ENCODE data around the gene MYO18B.

Gene MYO18B

GRCh38 chr22:26008587-26008986 is 266.6 kb downstream of the MYO18B start:
- no peaks in the 10 kb centered on the region for H3K36me3 Mint-ChIP-seq
- H3K4me3 Mint-ChIP-seq: no peak overlapping the region
- H3K9me3 Mint-ChIP-seq (ENCODE audit: low read depth): no peaks in the 10 kb centered on the region
- no peak overlapping the region for H3K27ac Mint-ChIP-seq
- H3K27me3 Mint-ChIP-seq: peaks cover 11% of the 10 kb centered on the region
- no peaks in the 10 kb centered on the region for H3K4me1 Mint-ChIP-seq (ENCODE audit: low read depth)

- peaks cover 2% of the 10 kb centered on the region for H3K36me3 Mint-ChIP-seq
- H3K4me3 Mint-ChIP-seq: no peak overlapping the region
- H3K4me1 Mint-ChIP-seq (ENCODE audit: low read depth): no peaks in the 10 kb centered on the region
- no peaks in the 10 kb centered on the region for H3K9me3 Mint-ChIP-seq (ENCODE audit: low read depth)
- H3K27ac Mint-ChIP-seq: no peak overlapping the region
- H3K27me3 Mint-ChIP-seq: peaks cover 16% of the 10 kb centered on the region
Measured at GRCh38 chr22:26016916-26017315, 274.9 kb downstream of the MYO18B start.

GRCh38 chr22:26017932-26018331 is 275.9 kb downstream of the MYO18B start:
- peaks cover under 1% of the 10 kb centered on the region for H3K9me3 Mint-ChIP-seq (ENCODE audit: low read depth)
- H3K27ac Mint-ChIP-seq: no peak overlapping the region
- H3K36me3 Mint-ChIP-seq: peaks cover 2% of the 10 kb centered on the region
- no peak overlapping the region for H3K4me3 Mint-ChIP-seq
- peaks cover 15% of the 10 kb centered on the region for H3K27me3 Mint-ChIP-seq
- no peaks in the 10 kb centered on the region for H3K4me1 Mint-ChIP-seq (ENCODE audit: low read depth)

- Mint-ChIP-seq H3K27ac (no peak overlapping the region), H3K36me3 (peaks cover 2% of the 10 kb centered on the region), H3K27me3 (peaks cover 16% of the 10 kb centered on the region), H3K9me3 (ENCODE audit: low read depth) (peaks cover 4% of the 10 kb centered on the region), H3K4me3 (no peak overlapping the region), H3K4me1 (ENCODE audit: low read depth) (no peaks in the 10 kb centered on the region)
Measured at GRCh38 chr22:26019596-26019995, 277.6 kb downstream of the MYO18B start.

GRCh38 chr22:26021516-26021915 is 279.5 kb downstream of the MYO18B start:
- peaks cover 2% of the 10 kb centered on the region for H3K36me3 Mint-ChIP-seq
- H3K9me3 Mint-ChIP-seq (ENCODE audit: low read depth): peaks cover 4% of the 10 kb centered on the region
- H3K4me3 Mint-ChIP-seq: no peak overlapping the region
- H3K4me1 Mint-ChIP-seq (ENCODE audit: low read depth): no peaks in the 10 kb centered on the region
- H3K27me3 Mint-ChIP-seq: peaks cover 16% of the 10 kb centered on the region
- H3K27ac Mint-ChIP-seq: no peak overlapping the region

GRCh38 chr22:26023104-26023775 is 281.3 kb downstream of the MYO18B start:
- no peak overlapping the region for H3K4me3 Mint-ChIP-seq
- H3K36me3 Mint-ChIP-seq: no peaks in the 10 kb centered on the region
- H3K27me3 Mint-ChIP-seq: peaks cover 16% of the 10 kb centered on the region
- peaks cover 4% of the 10 kb centered on the region for H3K9me3 Mint-ChIP-seq (ENCODE audit: low read depth)
- no peak overlapping the region for H3K27ac Mint-ChIP-seq
- H3K4me1 Mint-ChIP-seq (ENCODE audit: low read depth): no peaks in the 10 kb centered on the region

GRCh38 chr22:26025626-26026025 is 283.6 kb downstream of the MYO18B start:
- H3K27me3 Mint-ChIP-seq: peaks cover 3% of the 10 kb centered on the region
- H3K4me1 Mint-ChIP-seq (ENCODE audit: low read depth): no peaks in the 10 kb centered on the region
- no peaks in the 10 kb centered on the region for H3K36me3 Mint-ChIP-seq
- H3K4me3 Mint-ChIP-seq: no peak overlapping the region
- no peak overlapping the region for H3K27ac Mint-ChIP-seq
- peaks cover 4% of the 10 kb centered on the region for H3K9me3 Mint-ChIP-seq (ENCODE audit: low read depth)

- Mint-ChIP-seq H3K9me3 (ENCODE audit: low read depth) (peaks cover 4% of the 10 kb centered on the region), H3K27ac (no peak overlapping the region), H3K27me3 (peaks cover 3% of the 10 kb centered on the region), H3K36me3 (no peaks in the 10 kb centered on the region), H3K4me3 (no peak overlapping the region), H3K4me1 (ENCODE audit: low read depth) (no peaks in the 10 kb centered on the region)
Measured at GRCh38 chr22:26027341-26027740, 285.4 kb downstream of the MYO18B start.

- H3K36me3 Mint-ChIP-seq: no peaks in the 10 kb centered on the region
- no peaks in the 10 kb centered on the region for H3K4me1 Mint-ChIP-seq (ENCODE audit: low read depth)
- H3K4me3 Mint-ChIP-seq: no peak overlapping the region
- H3K27ac Mint-ChIP-seq: no peak overlapping the region
- no peaks in the 10 kb centered on the region for H3K9me3 Mint-ChIP-seq (ENCODE audit: low read depth)
- H3K27me3 Mint-ChIP-seq: peaks cover 2% of the 10 kb centered on the region
Measured at GRCh38 chr22:26031641-26032040, 289.7 kb downstream of the MYO18B start.

- no peaks in the 10 kb centered on the region for H3K9me3 Mint-ChIP-seq (ENCODE audit: low read depth)
- no peak overlapping the region for H3K4me3 Mint-ChIP-seq
- no peaks in the 10 kb centered on the region for H3K4me1 Mint-ChIP-seq (ENCODE audit: low read depth)
- H3K27ac Mint-ChIP-seq: no peak overlapping the region
- H3K27me3 Mint-ChIP-seq: peaks cover 2% of the 10 kb centered on the region
- H3K36me3 Mint-ChIP-seq: no peaks in the 10 kb centered on the region
Measured at GRCh38 chr22:26033071-26033470, 291.1 kb downstream of the MYO18B start.

GRCh38 chr22:26033586-26033985 is 291.6 kb downstream of the MYO18B start:
- H3K9me3 Mint-ChIP-seq (ENCODE audit: low read depth): no peaks in the 10 kb centered on the region
- no peaks in the 10 kb centered on the region for H3K4me1 Mint-ChIP-seq (ENCODE audit: low read depth)
- H3K36me3 Mint-ChIP-seq: no peaks in the 10 kb centered on the region
- H3K27me3 Mint-ChIP-seq: peaks cover 2% of the 10 kb centered on the region
- no peak overlapping the region for H3K4me3 Mint-ChIP-seq
- no peak overlapping the region for H3K27ac Mint-ChIP-seq

GRCh38 chr22:26035523-26035922 is 293.5 kb downstream of the MYO18B start:
- no peaks in the 10 kb centered on the region for H3K4me1 Mint-ChIP-seq (ENCODE audit: low read depth)
- no peak overlapping the region for H3K27ac Mint-ChIP-seq
- H3K27me3 Mint-ChIP-seq: peaks cover 6% of the 10 kb centered on the region
- no peaks in the 10 kb centered on the region for H3K9me3 Mint-ChIP-seq (ENCODE audit: low read depth)
- H3K36me3 Mint-ChIP-seq: no peaks in the 10 kb centered on the region
- no peak overlapping the region for H3K4me3 Mint-ChIP-seq

GRCh38 chr22:26038365-26038764 is 296.4 kb downstream of the MYO18B start:
- H3K27ac Mint-ChIP-seq: no peak overlapping the region
- H3K4me1 Mint-ChIP-seq (ENCODE audit: low read depth): no peaks in the 10 kb centered on the region
- H3K4me3 Mint-ChIP-seq: no peak overlapping the region
- peaks cover 7% of the 10 kb centered on the region for H3K27me3 Mint-ChIP-seq
- no peaks in the 10 kb centered on the region for H3K36me3 Mint-ChIP-seq
- no peaks in the 10 kb centered on the region for H3K9me3 Mint-ChIP-seq (ENCODE audit: low read depth)

GRCh38 chr22:26041931-26042330 is 299.9 kb downstream of the MYO18B start:
- Mint-ChIP-seq H3K27me3 (peaks cover 7% of the 10 kb centered on the region), H3K36me3 (no peaks in the 10 kb centered on the region), H3K4me3 (no peak overlapping the region), H3K27ac (no peak overlapping the region), H3K4me1 (ENCODE audit: low read depth) (no peaks in the 10 kb centered on the region), H3K9me3 (ENCODE audit: low read depth) (no peaks in the 10 kb centered on the region)

- no peaks in the 10 kb centered on the region for H3K36me3 Mint-ChIP-seq
- no peak overlapping the region for H3K27ac Mint-ChIP-seq
Measured at GRCh38 chr22:26043031-26043430, 301.0 kb downstream of the MYO18B start.

GRCh38 chr22:26045051-26045450 is 303.1 kb downstream of the MYO18B start:
- no peak overlapping the region for H3K27ac Mint-ChIP-seq
- H3K4me1 Mint-ChIP-seq (ENCODE audit: low read depth): no peaks in the 10 kb centered on the region
- no peaks in the 10 kb centered on the region for H3K9me3 Mint-ChIP-seq (ENCODE audit: low read depth)
- no peak overlapping the region for H3K4me3 Mint-ChIP-seq
- H3K36me3 Mint-ChIP-seq: no peaks in the 10 kb centered on the region
- H3K27me3 Mint-ChIP-seq: peaks cover 10% of the 10 kb centered on the region

More at GRCh38 chr22:26043031-26043430, 301.0 kb downstream of the MYO18B start:
- H3K9me3 Mint-ChIP-seq (ENCODE audit: low read depth): no peaks in the 10 kb centered on the region
- H3K4me3 Mint-ChIP-seq: no peak overlapping the region
- H3K27me3 Mint-ChIP-seq: peaks cover 11% of the 10 kb centered on the region
- H3K4me1 Mint-ChIP-seq (ENCODE audit: low read depth): no peaks in the 10 kb centered on the region

Measured in activated naive CD8-positive, alpha-beta T cell (primary cell).